OCI-LY7 (cell line): ENCODE data around the gene NALCN.

Source experiments
- EZH2phosphoT487 ChIP-seq: fragments of 200-600 bp; sonication (generic); IDR thresholded peaks from 2 replicates; pipeline ENCODE4 v1.6.1; 2018; ENCODE audit warnings: low read depth, borderline replicate concordance, mild to moderate bottlenecking, mixed run types, antibody characterized with exemption, low read length, moderate library complexity, mixed read lengths
- TF ChIP-seq, protein P1 (sequence below): fragments of 200-600 bp; sonication (generic); conservative IDR thresholded peaks from 2 replicates; pipeline ENCODE4 v1.5.1; 2014; ENCODE audit warnings: mild to moderate bottlenecking, antibody characterized with exemption, low read length, moderate library complexity, mixed read lengths

DNA sequence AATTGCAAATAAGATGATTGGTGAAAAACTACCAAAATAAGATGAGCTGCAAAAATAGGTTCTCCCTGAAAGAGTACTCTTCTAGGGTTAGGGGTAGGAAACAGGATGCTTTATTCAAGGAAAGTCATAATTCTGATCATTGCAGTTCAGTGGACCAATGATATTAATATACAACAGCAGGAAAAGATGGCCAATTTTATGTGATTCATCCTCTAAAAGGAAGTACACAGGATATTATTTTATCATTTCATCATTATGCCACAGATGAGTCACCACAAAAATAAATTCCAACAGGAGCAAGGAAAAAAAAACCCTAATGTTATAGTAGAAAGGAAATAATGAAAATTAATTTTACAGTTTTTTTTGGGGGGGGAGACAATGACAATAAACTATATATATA, 205.0 kb downstream of the NALCN start:
- TF ChIP-seq, protein P1, sequence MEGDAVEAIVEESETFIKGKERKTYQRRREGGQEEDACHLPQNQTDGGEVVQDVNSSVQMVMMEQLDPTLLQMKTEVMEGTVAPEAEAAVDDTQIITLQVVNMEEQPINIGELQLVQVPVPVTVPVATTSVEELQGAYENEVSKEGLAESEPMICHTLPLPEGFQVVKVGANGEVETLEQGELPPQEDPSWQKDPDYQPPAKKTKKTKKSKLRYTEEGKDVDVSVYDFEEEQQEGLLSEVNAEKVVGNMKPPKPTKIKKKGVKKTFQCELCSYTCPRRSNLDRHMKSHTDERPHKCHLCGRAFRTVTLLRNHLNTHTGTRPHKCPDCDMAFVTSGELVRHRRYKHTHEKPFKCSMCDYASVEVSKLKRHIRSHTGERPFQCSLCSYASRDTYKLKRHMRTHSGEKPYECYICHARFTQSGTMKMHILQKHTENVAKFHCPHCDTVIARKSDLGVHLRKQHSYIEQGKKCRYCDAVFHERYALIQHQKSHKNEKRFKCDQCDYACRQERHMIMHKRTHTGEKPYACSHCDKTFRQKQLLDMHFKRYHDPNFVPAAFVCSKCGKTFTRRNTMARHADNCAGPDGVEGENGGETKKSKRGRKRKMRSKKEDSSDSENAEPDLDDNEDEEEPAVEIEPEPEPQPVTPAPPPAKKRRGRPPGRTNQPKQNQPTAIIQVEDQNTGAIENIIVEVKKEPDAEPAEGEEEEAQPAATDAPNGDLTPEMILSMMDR, result no peak
- TF ChIP-seq EZH2phosphoT487, result no peak
